Naive thymus-derived CD4-positive, alpha-beta T cell (primary cell): Measurements from ENCODE around the gene CRACR2B. TPM values are rescaled to one million over a fixed set of nuclear protein-coding genes. Genes with fewer than 3 reads are reported as not detected.

ENCODE experiments used
- ATAC-seq: fragments of 150-1000 bp; cut with Tn5 transposase; 2 replicates; pipeline ENCODE4 v1.10.0; 2021; ENCODE audit warnings: mild to moderate bottlenecking, moderate library complexity
- CTCF ChIA-PET: fragments of 350-600 bp; sonication (Branson Sonifier 250); formaldehyde crosslinking; loops from one replicate; lab custom pipeline; 2021; ENCODE audit warnings: antibody characterized with exemption; lab: Charles Lee
- POLR2A ChIA-PET: fragments of 350-600 bp; sonication (Branson Sonifier 250); formaldehyde crosslinking; loops from one replicate; lab custom pipeline; 2021; ENCODE audit warnings: antibody characterized with exemption, inconsistent platforms; lab: Charles Lee
- DNase-seq, 9 donors: peaks; one replicate each; pipeline versions ENCODE4 v3.0.0 to v3.0.0-alpha.2; 2020 to 2022; ENCODE audit warnings: mixed read lengths in 1 of 9
- H3K27ac ChIP-seq: one replicate; pipeline ENCODE4 v1.7.0; 2013; ENCODE audit warnings: mild to moderate bottlenecking, low read depth, low read length, moderate library complexity
- H3K27me3 ChIP-seq, 2 donors: one replicate each; pipeline ENCODE4 v1.7.0; 2013; ENCODE audit warnings: low read length in 2 of 2, mild to moderate bottlenecking in 2 of 2, moderate library complexity in 2 of 2; ENCODE audit not compliant: control insufficient read depth in 2 of 2, insufficient read depth in 2 of 2
- H3K36me3 ChIP-seq, 3 experiments: 1 replicate in 2 of 3; 2 replicates in 1 of 3; pipeline ENCODE4 v1.7.0; 2013; ENCODE audit warnings: low read length in 3 of 3, mild to moderate bottlenecking in 3 of 3, moderate library complexity in 1 of 3; ENCODE audit not compliant: insufficient read depth in 3 of 3, control insufficient read depth in 2 of 3
- H3K4me1 ChIP-seq, 2 donors: one replicate each; pipeline ENCODE4 v1.7.0; 2013; ENCODE audit warnings: low read length in 2 of 2, mild to moderate bottlenecking in 2 of 2, moderate library complexity in 1 of 2; ENCODE audit not compliant: control insufficient read depth in 2 of 2, insufficient read depth in 2 of 2
- H3K4me3 ChIP-seq: 2 replicates; pipeline ENCODE4 v1.7.0; 2013; ENCODE audit warnings: mild to moderate bottlenecking, low read length
- H3K9me3 ChIP-seq, 3 experiments: 1 replicate in 2 of 3; 2 replicates in 1 of 3; pipeline ENCODE4 v1.7.0; 2013; ENCODE audit warnings: low read length in 3 of 3; ENCODE audit not compliant: control insufficient read depth in 2 of 3
- H3K27ac Mint-ChIP-seq, 9 donors: one replicate each; pipeline ENCODE4 v1.8.0; 2020 to 2022; ENCODE audit warnings: mixed read lengths in 9 of 9, mild to moderate bottlenecking in 8 of 9, moderate library complexity in 5 of 9, inconsistent platforms in 2 of 9
- H3K27me3 Mint-ChIP-seq, 5 donors: one replicate each; pipeline ENCODE4 v1.8.0; 2021 to 2022; ENCODE audit warnings: mixed read lengths in 5 of 5, mild to moderate bottlenecking in 1 of 5
- H3K36me3 Mint-ChIP-seq, 5 donors: one replicate each; pipeline ENCODE4 v1.8.0; 2020 to 2022; ENCODE audit warnings: mixed read lengths in 5 of 5, mild to moderate bottlenecking in 3 of 5, inconsistent platforms in 1 of 5
- H3K4me1 Mint-ChIP-seq, 7 donors: one replicate each; pipeline ENCODE4 v1.8.0; 2020 to 2022; ENCODE audit warnings: mixed read lengths in 7 of 7, mild to moderate bottlenecking in 3 of 7, inconsistent platforms in 1 of 7
- H3K4me3 Mint-ChIP-seq, 10 donors: one replicate each; pipeline ENCODE4 v1.8.0; 2020 to 2022; ENCODE audit warnings: mild to moderate bottlenecking in 10 of 10, mixed read lengths in 10 of 10, moderate library complexity in 6 of 10, inconsistent platforms in 2 of 10
- H3K9me3 Mint-ChIP-seq, 11 donors: one replicate each; pipeline ENCODE4 v1.8.0; 2020 to 2022; ENCODE audit warnings: mixed read lengths in 11 of 11, mild to moderate bottlenecking in 4 of 11, inconsistent platforms in 1 of 11, moderate library complexity in 1 of 11
- intact Hi-C, 2 donors: fragments of 100-400 bp; cut with micrococcal nuclease; formaldehyde crosslinking; loops; one replicate each; pipeline ENCODE4 v1.15.1; 2023
- polyA plus RNA-seq, 2 donors: library from polyadenylated mRNA; unstranded; fragments of 300-500 nt; fragmentation: Illumina TruSeq; gene quantifications; one replicate each; pipeline ENCODE4 v1.2.3, GENCODE V29; 2021
- total RNA-seq, 6 experiments: library from RNA in 5 of 6; stranded (reverse) in 5 of 6; gene quantifications; 1 replicate in 5 of 6; 2 replicates in 1 of 6; pipeline ENCODE4 v1.2.3 and lab custom pipeline; 2021 to 2026

Gene CRACR2B
- total and polyA plus RNA-seq, 7 experiments from 2014 or later = 0.62 to 3.9 (median 2.0) TPM; not detected in 3

DNA sequence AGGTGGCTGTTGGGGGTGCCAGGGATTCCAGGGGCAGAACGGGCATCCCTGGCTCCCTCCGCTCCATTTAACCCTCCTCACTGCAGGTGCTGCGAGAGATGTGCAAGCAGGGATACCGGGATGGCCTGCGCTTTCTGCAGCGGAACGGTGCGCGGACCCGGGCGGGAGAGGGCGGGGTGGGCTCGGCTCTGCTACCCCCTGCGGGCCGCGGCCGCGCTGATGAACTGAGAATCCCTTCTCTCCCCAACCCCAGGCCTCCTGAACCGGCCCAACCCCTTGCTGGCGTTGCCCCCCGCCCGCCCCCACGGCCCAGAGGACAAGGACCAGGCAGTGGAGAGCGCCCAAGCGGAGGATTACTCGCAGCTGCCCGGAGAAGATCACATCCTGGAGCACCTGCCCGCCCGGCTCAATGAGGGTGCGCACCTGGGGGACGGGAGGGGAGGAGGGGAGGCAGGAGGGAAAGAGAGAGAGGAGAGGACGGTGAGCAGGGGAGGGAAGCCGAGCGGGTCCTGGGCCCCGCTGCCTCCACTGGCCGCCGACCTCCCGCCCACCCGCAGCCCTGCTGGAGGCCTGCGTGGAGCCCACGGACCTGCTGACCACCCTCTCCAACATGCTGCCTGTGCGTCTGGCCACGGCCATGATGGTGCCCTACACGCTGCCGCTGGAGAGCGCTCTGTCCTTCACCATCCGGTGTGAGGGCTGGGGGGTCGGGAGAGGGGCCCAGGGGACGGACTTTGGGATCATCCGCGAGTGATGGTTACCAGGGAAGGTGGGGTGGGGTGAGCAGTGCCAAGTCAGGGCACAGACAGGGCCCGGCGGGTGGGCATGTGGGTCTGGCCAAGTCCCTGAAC lies 4.1 kb upstream of the CRACR2B start:
- ATAC-seq = no peak
- Mint-ChIP-seq H3K4me1 (peaks cover 0 to 34% (median 25%) of the 10 kb centered on the region in 7 donors), H3K27me3 (peaks cover 5 to 13% (median 12%) of the 10 kb centered on the region in 5 donors), H3K4me3 (no peak overlapping the region), H3K27ac (no peak overlapping the region), H3K36me3 (peaks cover 0 to 9% (median 3%) of the 10 kb centered on the region in 5 donors), H3K9me3 (peaks cover 0 to 3% (median 0%) of the 10 kb centered on the region in 11 donors)
- ChIA-PET POLR2A (no interaction called here), CTCF (interaction anchor here (0.9 kb wide), 1 partner anchor 25 kb away, joined by 3 read pairs; no protein-coding TSS in a partner anchor)
- Histone ChIP-seq H3K4me3 (no peak overlapping the region), H3K4me1 (peaks cover 20 to 25% of the 10 kb centered on the region in 2 donors), H3K27ac (no peak overlapping the region), H3K9me3 (no peaks in the 10 kb centered on the region), H3K27me3 (peaks cover 0 to 5% of the 10 kb centered on the region in 2 donors), H3K36me3 (peaks cover 0 to 51% (median 0%) of the 10 kb centered on the region in 3 experiments)
- no peak for DNase-seq
- intact Hi-C loops = no loop called here

DNA sequence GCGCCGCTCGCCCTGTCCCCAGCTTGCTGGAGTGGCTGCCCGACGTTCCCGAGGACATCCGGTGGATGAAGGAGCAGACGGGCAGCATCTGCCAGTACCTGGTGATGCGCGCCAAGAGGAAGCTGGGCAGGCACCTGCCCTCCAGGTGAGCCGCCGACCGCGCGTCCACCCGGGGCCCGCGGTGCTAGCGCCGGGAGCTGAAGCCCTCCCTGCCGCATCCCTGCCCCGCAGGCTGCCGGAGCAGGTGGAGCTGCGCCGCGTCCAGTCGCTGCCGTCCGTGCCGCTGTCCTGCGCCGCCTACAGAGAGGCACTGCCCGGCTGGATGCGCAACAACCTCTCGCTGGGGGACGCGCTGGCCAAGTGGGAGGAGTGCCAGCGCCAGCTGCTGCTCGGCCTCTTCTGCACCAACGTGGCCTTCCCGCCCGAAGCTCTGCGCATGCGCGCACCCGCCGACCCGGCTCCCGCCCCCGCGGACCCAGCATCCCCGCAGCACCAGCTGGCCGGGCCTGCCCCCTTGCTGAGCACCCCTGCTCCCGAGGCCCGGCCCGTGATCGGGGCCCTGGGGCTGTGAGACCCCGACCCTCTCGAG lies 3.3 kb upstream of the CRACR2B start:
- H3K4me3 Mint-ChIP-seq = no peak overlapping the region
- Histone ChIP-seq H3K27me3 (peaks cover 0 to 5% of the 10 kb centered on the region in 2 donors), H3K36me3 (peaks cover 0 to 51% (median 0%) of the 10 kb centered on the region in 3 experiments), H3K4me3 (no peak overlapping the region), H3K4me1 (peaks cover 17 to 32% of the 10 kb centered on the region in 2 donors), H3K9me3 (no peaks in the 10 kb centered on the region), H3K27ac (no peak overlapping the region)
- peaks cover 0 to 9% (median 3%) of the 10 kb centered on the region in 5 donors for H3K36me3 Mint-ChIP-seq
- ChIA-PET CTCF (no interaction called here), POLR2A (no interaction called here)
- ATAC-seq = no peak
- no peak for DNase-seq
- H3K9me3 Mint-ChIP-seq = peaks cover 0 to 3% (median 0%) of the 10 kb centered on the region in 11 donors
- H3K27ac Mint-ChIP-seq = no peak overlapping the region
- H3K27me3 Mint-ChIP-seq = peaks cover 8 to 20% (median 16%) of the 10 kb centered on the region in 5 donors
- intact Hi-C loops = no loop called here
- peaks cover 0 to 39% (median 30%) of the 10 kb centered on the region in 7 donors for H3K4me1 Mint-ChIP-seq

DNA sequence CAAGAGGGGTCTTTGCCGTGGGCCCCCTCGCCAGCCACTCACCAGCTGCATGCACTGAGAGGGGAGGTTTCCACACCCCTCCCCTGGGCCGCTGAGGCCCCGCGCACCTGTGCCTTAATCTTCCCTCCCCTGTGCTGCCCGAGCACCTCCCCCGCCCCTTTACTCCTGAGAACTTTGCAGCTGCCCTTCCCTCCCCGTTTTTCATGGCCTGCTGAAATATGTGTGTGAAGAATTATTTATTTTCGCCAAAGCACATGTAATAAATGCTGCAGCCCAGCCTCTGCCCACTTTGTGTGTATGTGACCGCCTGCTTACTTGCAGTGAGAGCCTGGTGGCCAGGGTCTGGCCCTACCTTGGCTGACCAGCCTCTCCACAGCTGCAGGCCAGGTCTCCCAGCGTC lies 2.8 kb upstream of the CRACR2B start:
- H3K4me3 ChIP-seq = no peak overlapping the region
- peaks cover 23 to 37% of the 10 kb centered on the region in 2 donors for H3K4me1 ChIP-seq
- no peaks in the 10 kb centered on the region for H3K9me3 ChIP-seq
- ATAC-seq (no peak), DNase-seq (no peak)
- ChIA-PET POLR2A (interaction anchor here (1.0 to 6.7 kb wide), 2 partner anchors 9 to 18 kb away, joined by 3 to 32 read pairs; partner anchors contain the start of genes POLR2L and TSPAN4), CTCF (no interaction called here)
- peaks cover 0 to 51% (median 0%) of the 10 kb centered on the region in 3 experiments for H3K36me3 ChIP-seq
- intact Hi-C loops = no loop called here
- Mint-ChIP-seq H3K36me3 (peaks cover 0 to 9% (median 3%) of the 10 kb centered on the region in 5 donors), H3K27me3 (peaks cover 11 to 26% (median 16%) of the 10 kb centered on the region in 5 donors), H3K4me1 (peaks cover 0 to 45% (median 34%) of the 10 kb centered on the region in 7 donors), H3K9me3 (peaks cover 0 to 3% (median 0%) of the 10 kb centered on the region in 11 donors), H3K4me3 (peak overlapping the region in 2 of 10 donors; percentile 12 to 17), H3K27ac (no peak overlapping the region)
- peaks cover 0 to 10% of the 10 kb centered on the region in 2 donors for H3K27me3 ChIP-seq
- H3K27ac ChIP-seq = no peak overlapping the region

- ChIA-PET CTCF (no interaction called here), POLR2A (interaction anchor here (1.0 to 6.7 kb wide), 2 partner anchors 8 to 17 kb away, joined by 3 to 32 read pairs; partner anchors contain the start of genes POLR2L and TSPAN4)
- peaks cover 0 to 43% (median 32%) of the 10 kb centered on the region in 7 donors for H3K4me1 Mint-ChIP-seq
These were observed 2.1 kb upstream of the CRACR2B start for GRCh38 chr11:825366-826226.

DNA sequence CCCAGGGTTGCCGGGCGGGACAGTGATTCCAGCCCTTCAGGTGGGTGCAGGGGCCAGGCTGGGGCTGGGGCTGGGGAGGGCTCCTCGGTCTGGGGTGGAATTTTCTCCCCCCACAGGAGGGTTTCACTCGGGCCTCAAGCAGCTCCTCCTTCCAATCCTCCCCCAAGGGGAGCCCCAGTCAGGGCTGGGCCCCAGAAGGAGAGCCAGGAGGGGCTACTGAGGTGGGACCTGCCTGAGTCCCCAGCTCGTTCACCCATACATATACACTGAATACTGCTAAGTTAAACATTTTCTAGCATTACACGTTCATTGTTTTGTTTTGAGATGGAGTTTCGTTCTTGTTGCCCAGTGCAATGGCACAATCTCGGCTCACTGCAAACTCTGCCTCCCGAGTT lies 1.5 kb upstream of the CRACR2B start:
- intact Hi-C loops = loop anchor here in 1 of 2 donors (2.0 kb wide), 1 partner anchor 17 kb away; the partner anchor contains the start of genes POLR2L and TSPAN4
- POLR2A ChIA-PET = interaction anchor here (6.7 to 7.8 kb wide), 2 partner anchors 7 to 17 kb away, joined by 32 to 79 read pairs; partner anchors contain the start of genes PNPLA2, POLR2L and TSPAN4
- H3K4me1 ChIP-seq = peaks cover 13 to 39% of the 10 kb centered on the region in 2 donors

More at GRCh38 chr11:825366-826226, 2.1 kb upstream of the CRACR2B start:
- H3K4me1 ChIP-seq = peaks cover 17 to 39% of the 10 kb centered on the region in 2 donors
- Mint-ChIP-seq H3K9me3 (peaks cover 0 to 3% (median 0%) of the 10 kb centered on the region in 11 donors), H3K27me3 (peaks cover 11 to 30% (median 16%) of the 10 kb centered on the region in 5 donors), H3K36me3 (peaks cover 0 to 9% (median 3%) of the 10 kb centered on the region in 5 donors), H3K27ac (no peak overlapping the region), H3K4me3 (peak overlapping the region in 1 of 10 donors; percentile 12)
- no peak for DNase-seq
- H3K27me3 ChIP-seq = peaks cover 0 to 11% of the 10 kb centered on the region in 2 donors
- H3K36me3 ChIP-seq = peaks cover 0 to 46% (median 0%) of the 10 kb centered on the region in 3 experiments
- intact Hi-C loops = loop anchor here in 1 of 2 donors (2.0 kb wide), 1 partner anchor 17 kb away; the partner anchor contains the start of genes POLR2L and TSPAN4
- H3K27ac ChIP-seq = no peak overlapping the region
- no peak for ATAC-seq
- H3K4me3 ChIP-seq = no peak overlapping the region
- no peaks in the 10 kb centered on the region for H3K9me3 ChIP-seq

More for the DNA sequence above, 1.5 kb upstream of the CRACR2B start:
- H3K9me3 Mint-ChIP-seq = peaks cover 0 to 3% (median 0%) of the 10 kb centered on the region in 11 donors
- no peak for ATAC-seq
- peaks cover 0 to 9% (median 3%) of the 10 kb centered on the region in 5 donors for H3K36me3 Mint-ChIP-seq
- peak overlapping the region; percentile 64 to 77 (median 70) for H3K4me3 Mint-ChIP-seq
- Histone ChIP-seq H3K27ac (no peak overlapping the region), H3K36me3 (peaks cover 0 to 40% (median 0%) of the 10 kb centered on the region in 3 experiments), H3K4me3 (no peak overlapping the region), H3K27me3 (peaks cover 0 to 11% of the 10 kb centered on the region in 2 donors), H3K9me3 (no peaks in the 10 kb centered on the region)
- peaks cover 12 to 35% (median 16%) of the 10 kb centered on the region in 5 donors for H3K27me3 Mint-ChIP-seq
- peaks cover 0 to 37% (median 26%) of the 10 kb centered on the region in 7 donors for H3K4me1 Mint-ChIP-seq
- H3K27ac Mint-ChIP-seq = peak overlapping the region in 1 of 9 donors; percentile 21
- DNase-seq = no peak
- CTCF ChIA-PET = no interaction called here
